ENCODE results near the gene PRR9. TPM values are rescaled to one million over a fixed set of nuclear protein-coding genes. Genes with fewer than 3 reads are reported as not detected.

The PRR9 gene
- total RNA-seq, 1 donor from 2014 or later = not detected

GRCh38 chr1:153248176-153248879, 30.9 kb downstream of the PRR9 start:
- H3K36me3 Mint-ChIP-seq = no peaks in the 10 kb centered on the region
- H3K27ac Mint-ChIP-seq = no peak overlapping the region
- H2AFZ ChIP-seq (replicated peaks) = no peak overlapping the region
- H3K27me3 Mint-ChIP-seq (ENCODE audit: insufficient read depth, low read depth) = peaks cover 3% of the 10 kb centered on the region
- no peaks in the 10 kb centered on the region for H3K79me2 ChIP-seq (ENCODE audit: low read depth)
- DNase-seq (ENCODE audit: low spot score) = no peak
- no peak overlapping the region for H3K4me2 ChIP-seq
- no peaks in the 10 kb centered on the region for H4K20me1 ChIP-seq (ENCODE audit: low read depth)
- H3K36me3 ChIP-seq = no peaks in the 10 kb centered on the region
- H3K4me1 ChIP-seq = no peaks in the 10 kb centered on the region
- H3K4me3 ChIP-seq = no peak overlapping the region
- no peak for TF ChIP-seq EZH2phosphoT487 (IDR thresholded peaks at IDR 0.05)
- no peaks in the 10 kb centered on the region for H3K4me1 Mint-ChIP-seq
- no peaks in the 10 kb centered on the region for H3F3A ChIP-seq (ENCODE audit: low read depth)
- no peak overlapping the region for H3K9ac ChIP-seq
- no peak overlapping the region for H3K4me3 Mint-ChIP-seq
- no peaks in the 10 kb centered on the region for H3K9me3 ChIP-seq (ENCODE audit: low read depth)
- no peaks in the 10 kb centered on the region for H3K27me3 ChIP-seq
- no peak overlapping the region for H3K27ac ChIP-seq
- no peaks in the 10 kb centered on the region for H3K9me3 Mint-ChIP-seq

GRCh38 chr1:153250166-153250565, 32.8 kb downstream of the PRR9 start:
- no peak overlapping the region for H3K27ac Mint-ChIP-seq
- H3K4me1 Mint-ChIP-seq = no peaks in the 10 kb centered on the region
- H3K79me2 ChIP-seq (ENCODE audit: low read depth) = no peaks in the 10 kb centered on the region
- H2AFZ ChIP-seq (replicated peaks) = no peak overlapping the region
- no peak overlapping the region for H3K4me3 Mint-ChIP-seq
- H4K20me1 ChIP-seq (ENCODE audit: low read depth) = no peaks in the 10 kb centered on the region
- no peak for TF ChIP-seq EZH2phosphoT487 (IDR thresholded peaks at IDR 0.05)
- no peak for TF ChIP-seq CTCF (IDR thresholded peaks at IDR 0.05)
- TF ChIP-seq EZH2 (IDR thresholded peaks at IDR 0.05) = no peak
- no peaks in the 10 kb centered on the region for H3K4me1 ChIP-seq
- no peaks in the 10 kb centered on the region for H3K9me3 Mint-ChIP-seq
- no peak overlapping the region for H3K27ac ChIP-seq
- no peak overlapping the region for H3K9ac ChIP-seq
- H3K27me3 ChIP-seq = no peaks in the 10 kb centered on the region
- no peaks in the 10 kb centered on the region for H3K36me3 ChIP-seq
- H3K9me3 ChIP-seq (ENCODE audit: low read depth) = no peaks in the 10 kb centered on the region
- no peak overlapping the region for H3K4me2 ChIP-seq
- no peaks in the 10 kb centered on the region for H3K36me3 Mint-ChIP-seq
- no peak overlapping the region for H3K4me3 ChIP-seq
- H3K27me3 Mint-ChIP-seq (ENCODE audit: insufficient read depth, low read depth) = peaks cover 7% of the 10 kb centered on the region
- no peaks in the 10 kb centered on the region for H3F3A ChIP-seq (ENCODE audit: low read depth)
- no peak for DNase-seq (ENCODE audit: low spot score)

GRCh38 chr1:153251087-153251486, 33.7 kb downstream of the PRR9 start:
- Histone ChIP-seq H3K4me1 (no peaks in the 10 kb centered on the region), H3K27me3 (no peaks in the 10 kb centered on the region), H3K79me2 (ENCODE audit: low read depth) (no peaks in the 10 kb centered on the region), H3K9ac (no peak overlapping the region), H4K20me1 (ENCODE audit: low read depth) (no peaks in the 10 kb centered on the region), H3K4me2 (no peak overlapping the region), H3F3A (ENCODE audit: low read depth) (no peaks in the 10 kb centered on the region), H3K9me3 (ENCODE audit: low read depth) (no peaks in the 10 kb centered on the region), H2AFZ (replicated peaks) (no peak overlapping the region), H3K27ac (no peak overlapping the region), H3K36me3 (no peaks in the 10 kb centered on the region), H3K4me3 (no peak overlapping the region)
- no peak overlapping the region for H3K27ac Mint-ChIP-seq
- DNase-seq (ENCODE audit: low spot score) = no peak
- H3K9me3 Mint-ChIP-seq = no peaks in the 10 kb centered on the region
- H3K27me3 Mint-ChIP-seq (ENCODE audit: insufficient read depth, low read depth) = peaks cover 12% of the 10 kb centered on the region
- H3K36me3 Mint-ChIP-seq = no peaks in the 10 kb centered on the region
- H3K4me3 Mint-ChIP-seq = no peak overlapping the region
- TF ChIP-seq CTCF (IDR thresholded peaks at IDR 0.05) (no peak), EZH2phosphoT487 (IDR thresholded peaks at IDR 0.05) (no peak), EZH2 (IDR thresholded peaks at IDR 0.05) (no peak)
- no peaks in the 10 kb centered on the region for H3K4me1 Mint-ChIP-seq

GRCh38 chr1:153251562-153251961, 34.2 kb downstream of the PRR9 start:
- Histone ChIP-seq H3F3A (ENCODE audit: low read depth) (no peaks in the 10 kb centered on the region), H3K79me2 (ENCODE audit: low read depth) (no peaks in the 10 kb centered on the region), H3K27me3 (no peaks in the 10 kb centered on the region), H3K27ac (no peak overlapping the region), H3K4me2 (no peak overlapping the region), H3K4me1 (no peaks in the 10 kb centered on the region), H3K4me3 (no peak overlapping the region), H3K36me3 (no peaks in the 10 kb centered on the region), H4K20me1 (ENCODE audit: low read depth) (no peaks in the 10 kb centered on the region), H3K9ac (no peak overlapping the region), H3K9me3 (ENCODE audit: low read depth) (no peaks in the 10 kb centered on the region), H2AFZ (replicated peaks) (no peak overlapping the region)
- DNase-seq (ENCODE audit: low spot score) = no peak
- H3K9me3 Mint-ChIP-seq = no peaks in the 10 kb centered on the region
- TF ChIP-seq EZH2 (IDR thresholded peaks at IDR 0.05) (no peak), EZH2phosphoT487 (IDR thresholded peaks at IDR 0.05) (no peak), CTCF (IDR thresholded peaks at IDR 0.05) (no peak)
- no peak overlapping the region for H3K27ac Mint-ChIP-seq
- H3K27me3 Mint-ChIP-seq (ENCODE audit: insufficient read depth, low read depth) = peaks cover 13% of the 10 kb centered on the region
- no peaks in the 10 kb centered on the region for H3K36me3 Mint-ChIP-seq
- H3K4me3 Mint-ChIP-seq = no peak overlapping the region
- H3K4me1 Mint-ChIP-seq = no peaks in the 10 kb centered on the region
